Measurements from ENCODE around the gene STRN3.

DNA sequence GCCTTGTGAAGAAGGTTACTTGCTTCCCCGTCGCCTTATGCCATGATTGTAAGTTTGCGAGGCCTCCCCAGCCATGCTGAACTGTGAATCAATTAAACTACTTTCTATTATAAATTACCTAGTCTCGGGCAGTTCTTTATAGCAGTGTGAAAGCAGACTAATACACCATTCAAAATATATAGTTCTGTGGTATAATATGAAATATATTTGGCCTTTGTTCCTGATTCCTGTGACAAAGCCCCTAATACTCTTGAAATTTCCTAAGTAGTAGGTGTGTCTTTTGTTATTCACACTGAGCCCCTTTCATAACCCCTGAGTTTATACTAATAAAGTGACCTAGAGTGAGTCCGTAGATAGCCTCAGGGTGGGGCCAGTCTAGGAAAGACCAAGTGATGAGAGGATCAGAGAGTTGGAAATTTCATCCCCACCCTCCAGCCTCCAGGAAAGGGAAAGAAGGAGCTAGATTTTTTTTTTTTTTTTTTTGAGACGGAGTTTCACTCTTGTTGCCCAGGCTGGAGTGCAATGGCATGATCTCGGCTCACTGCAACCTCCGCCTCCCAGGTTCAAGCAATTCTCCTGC is 19.4 kb upstream of the STRN3 start:
- no peak for TF ChIP-seq POLR2A (IDR thresholded peaks at IDR 0.05; ENCODE audit: extremely low read depth, insufficient read length)
- TF ChIP-seq, protein P1, sequence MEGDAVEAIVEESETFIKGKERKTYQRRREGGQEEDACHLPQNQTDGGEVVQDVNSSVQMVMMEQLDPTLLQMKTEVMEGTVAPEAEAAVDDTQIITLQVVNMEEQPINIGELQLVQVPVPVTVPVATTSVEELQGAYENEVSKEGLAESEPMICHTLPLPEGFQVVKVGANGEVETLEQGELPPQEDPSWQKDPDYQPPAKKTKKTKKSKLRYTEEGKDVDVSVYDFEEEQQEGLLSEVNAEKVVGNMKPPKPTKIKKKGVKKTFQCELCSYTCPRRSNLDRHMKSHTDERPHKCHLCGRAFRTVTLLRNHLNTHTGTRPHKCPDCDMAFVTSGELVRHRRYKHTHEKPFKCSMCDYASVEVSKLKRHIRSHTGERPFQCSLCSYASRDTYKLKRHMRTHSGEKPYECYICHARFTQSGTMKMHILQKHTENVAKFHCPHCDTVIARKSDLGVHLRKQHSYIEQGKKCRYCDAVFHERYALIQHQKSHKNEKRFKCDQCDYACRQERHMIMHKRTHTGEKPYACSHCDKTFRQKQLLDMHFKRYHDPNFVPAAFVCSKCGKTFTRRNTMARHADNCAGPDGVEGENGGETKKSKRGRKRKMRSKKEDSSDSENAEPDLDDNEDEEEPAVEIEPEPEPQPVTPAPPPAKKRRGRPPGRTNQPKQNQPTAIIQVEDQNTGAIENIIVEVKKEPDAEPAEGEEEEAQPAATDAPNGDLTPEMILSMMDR (IDR thresholded peaks at IDR 0.05; ENCODE audit: low read depth, low read length), result no peak
